GM10248 (cell line): Measurements from ENCODE around the gene COL1A1.
A peak's percentile ranks its signal among the peaks of the same experiment; 100 is the strongest.

Experiments
- CTCF ChIA-PET: fragments of 300-600 bp; sonication (Branson Sonifier 250); formaldehyde crosslinking; extraction: SDS; loops from one replicate; lab custom pipeline; 2021; ENCODE audit warnings: antibody characterized with exemption; lab: Yijun Ruan, JAX
- POLR2A ChIA-PET: fragments of 350-650 bp; sonication (Branson Sonifier 250); formaldehyde crosslinking; extraction: SDS; loops from one replicate; lab custom pipeline; 2020; ENCODE audit warnings: antibody characterized with exemption; lab: Yijun Ruan, JAX
- DNase-seq: peaks from one replicate; pipeline ENCODE4 v3.0.0; 2012; ENCODE audit errors: extremely low spot score
- TF ChIP-seq, protein P1 (sequence below): IDR thresholded peaks from 2 replicates; pipeline ENCODE4 v1.5.1; 2012; ENCODE audit warnings: mild to moderate bottlenecking, low read depth; ENCODE audit errors: extremely low read depth, missing control alignments, control extremely low read depth

Gene COL1A1

DNA sequence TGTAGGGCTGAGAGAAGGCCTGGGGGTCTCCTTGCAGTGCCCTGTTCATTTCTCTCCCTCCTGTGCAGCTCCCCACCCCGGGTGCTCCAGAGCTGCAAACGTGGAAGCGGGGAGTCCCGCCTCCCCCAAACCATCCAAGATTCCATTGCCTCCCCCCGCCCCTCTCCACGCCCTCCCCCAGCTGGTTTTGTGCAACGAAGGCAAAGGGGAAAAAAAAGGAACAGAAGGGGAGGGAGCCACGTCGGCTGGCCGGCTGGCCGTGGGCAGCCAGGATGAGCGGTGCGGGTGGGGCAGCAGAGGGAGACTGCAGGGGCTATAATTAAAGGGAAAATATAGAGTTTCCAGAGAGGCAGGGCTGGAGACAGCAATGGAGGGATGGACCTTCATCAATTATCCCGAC lies 1.7 kb upstream of the COL1A1 start:
- DNase-seq: no peak
- TF ChIP-seq, protein P1, sequence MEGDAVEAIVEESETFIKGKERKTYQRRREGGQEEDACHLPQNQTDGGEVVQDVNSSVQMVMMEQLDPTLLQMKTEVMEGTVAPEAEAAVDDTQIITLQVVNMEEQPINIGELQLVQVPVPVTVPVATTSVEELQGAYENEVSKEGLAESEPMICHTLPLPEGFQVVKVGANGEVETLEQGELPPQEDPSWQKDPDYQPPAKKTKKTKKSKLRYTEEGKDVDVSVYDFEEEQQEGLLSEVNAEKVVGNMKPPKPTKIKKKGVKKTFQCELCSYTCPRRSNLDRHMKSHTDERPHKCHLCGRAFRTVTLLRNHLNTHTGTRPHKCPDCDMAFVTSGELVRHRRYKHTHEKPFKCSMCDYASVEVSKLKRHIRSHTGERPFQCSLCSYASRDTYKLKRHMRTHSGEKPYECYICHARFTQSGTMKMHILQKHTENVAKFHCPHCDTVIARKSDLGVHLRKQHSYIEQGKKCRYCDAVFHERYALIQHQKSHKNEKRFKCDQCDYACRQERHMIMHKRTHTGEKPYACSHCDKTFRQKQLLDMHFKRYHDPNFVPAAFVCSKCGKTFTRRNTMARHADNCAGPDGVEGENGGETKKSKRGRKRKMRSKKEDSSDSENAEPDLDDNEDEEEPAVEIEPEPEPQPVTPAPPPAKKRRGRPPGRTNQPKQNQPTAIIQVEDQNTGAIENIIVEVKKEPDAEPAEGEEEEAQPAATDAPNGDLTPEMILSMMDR: no peak
- ChIA-PET CTCF (interaction anchor here (0.8 to 8.2 kb wide), 9 partner anchors 12 to 100 kb away, joined by 3 to 324 read pairs (median 71); partner anchors contain the start of gene TMEM92), POLR2A (no interaction called here)

DNA sequence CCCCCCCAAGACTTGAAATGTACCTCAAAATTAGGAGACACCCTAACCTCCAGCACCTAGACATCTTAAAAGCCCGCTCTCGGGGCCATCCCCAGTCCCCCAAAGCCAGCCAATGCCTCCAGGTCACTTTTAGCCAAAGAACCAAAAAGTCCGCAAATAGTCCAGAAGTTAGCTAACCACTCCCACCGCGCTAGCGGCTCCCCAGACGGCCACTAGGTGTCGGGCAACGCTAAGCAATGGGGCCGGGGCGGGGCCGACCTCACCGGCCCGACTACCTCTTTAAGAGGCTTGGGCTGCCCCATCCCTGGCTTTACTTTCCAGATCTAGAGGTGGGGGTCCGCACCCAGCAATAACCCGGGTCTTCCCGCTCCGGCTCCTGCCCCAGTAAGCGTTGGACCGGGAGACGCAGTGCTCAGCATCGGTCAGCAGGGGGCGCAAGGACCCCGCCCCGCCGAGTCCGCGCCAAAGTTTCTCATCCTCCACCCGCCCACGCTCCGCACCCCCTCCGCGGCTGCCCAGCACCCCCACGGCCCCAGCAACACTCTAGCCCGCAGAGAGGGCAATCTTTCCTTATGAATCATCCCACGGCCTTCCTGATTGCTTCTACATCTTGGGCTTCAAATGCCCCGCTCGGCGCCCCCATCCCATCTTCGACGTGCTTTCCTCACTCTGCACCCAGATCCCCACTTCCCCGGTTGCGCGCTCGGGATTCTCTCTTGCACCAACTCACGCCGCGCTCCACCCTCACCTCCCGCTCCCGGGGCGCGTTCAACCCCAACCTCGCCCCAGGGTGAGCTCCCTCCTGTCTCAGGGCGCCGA lies 765 bp downstream of the COL1A1 start:
- TF ChIP-seq, protein P1: peak; percentile 89

DNA sequence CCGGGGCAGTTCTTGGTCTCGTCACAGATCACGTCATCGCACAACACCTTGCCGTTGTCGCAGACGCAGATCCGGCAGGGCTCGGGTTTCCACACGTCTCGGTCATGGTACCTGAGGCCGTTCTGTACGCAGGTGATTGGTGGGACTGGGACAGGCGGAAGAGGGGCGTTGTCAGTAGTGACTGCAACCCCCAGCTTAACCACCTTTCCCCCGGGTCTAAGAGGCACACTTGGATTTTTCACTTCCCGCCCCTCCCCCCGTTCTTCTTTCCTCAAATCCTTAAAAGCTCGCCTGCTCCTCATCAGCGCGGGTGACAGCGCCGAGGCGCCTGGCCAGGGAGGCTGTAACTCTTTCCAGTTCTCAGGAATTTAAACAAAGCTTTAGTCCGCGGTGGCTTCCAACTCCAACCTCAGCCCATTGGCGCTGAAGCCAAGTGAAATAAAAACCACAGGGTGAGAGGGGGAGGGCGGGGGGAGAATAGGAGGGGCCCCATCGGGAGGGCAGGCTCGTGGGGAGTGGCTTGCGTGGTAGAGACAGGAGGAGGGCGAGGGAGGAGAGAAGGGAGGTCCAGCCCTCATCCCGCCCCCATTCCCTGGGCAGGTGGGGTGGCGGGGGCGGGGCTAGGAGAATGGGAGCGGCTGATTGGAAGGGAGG lies 1.5 kb downstream of the COL1A1 start:
- peak; percentile 84 for DNase-seq
- TF ChIP-seq, protein P1: no peak
- CTCF ChIA-PET: interaction anchor here (0.6 to 8.2 kb wide), 61 partner anchors 9 to 301 kb away, joined by 3 to 324 read pairs (median 5); partner anchors contain the start of genes LRRC59, RSAD1, SGCA and TMEM92
- POLR2A ChIA-PET: interaction anchor here (0.7 kb wide), 2 partner anchors 92 to 109 kb away, joined by 3 to 6 read pairs; no protein-coding TSS in a partner anchor

More for the DNA sequence above, 765 bp downstream of the COL1A1 start:
- ChIA-PET POLR2A (interaction anchor here (0.7 kb wide), 2 partner anchors 92 to 109 kb away, joined by 3 to 6 read pairs; no protein-coding TSS in a partner anchor), CTCF (interaction anchor here (0.6 to 8.2 kb wide), 68 partner anchors 10 to 300 kb away, joined by 3 to 324 read pairs (median 5); partner anchors contain the start of genes LRRC59, RSAD1, SGCA and TMEM92)
- peak; percentile 89 for DNase-seq

DNA sequence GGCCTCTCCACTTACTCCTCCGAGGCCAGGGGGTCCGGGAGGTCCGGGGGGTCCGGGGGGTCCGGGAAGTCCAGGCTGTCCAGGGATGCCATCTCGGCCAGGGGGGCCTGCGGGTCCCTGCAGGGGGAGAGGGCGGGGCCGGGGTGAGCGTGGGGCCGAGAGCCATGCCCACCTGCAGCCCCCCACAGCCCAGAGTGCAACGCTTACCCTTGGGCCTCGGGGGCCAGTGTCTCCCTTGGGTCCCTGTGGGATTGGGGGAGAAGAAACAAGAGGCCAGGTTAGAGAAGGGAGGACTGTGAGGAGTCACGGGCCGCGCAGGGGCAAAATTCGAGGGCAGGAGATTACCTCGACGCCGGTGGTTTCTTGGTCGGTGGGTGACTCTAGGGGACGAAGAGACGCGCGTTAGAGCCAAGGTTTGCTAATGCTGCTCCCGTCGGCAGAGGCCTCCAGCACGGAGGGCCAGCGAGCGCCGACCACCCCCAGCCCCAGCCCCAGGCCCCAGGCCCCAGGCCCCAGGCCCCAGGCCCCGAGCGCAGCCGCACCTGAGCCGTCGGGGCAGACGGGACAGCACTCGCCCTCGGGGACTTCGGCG lies 2.1 kb downstream of the COL1A1 start:
- ChIA-PET CTCF (interaction anchor here (1.0 to 8.2 kb wide), 34 partner anchors 8 to 274 kb away, joined by 3 to 324 read pairs (median 11); partner anchors contain the start of genes LRRC59, SGCA and TMEM92), POLR2A (no interaction called here)

DNA sequence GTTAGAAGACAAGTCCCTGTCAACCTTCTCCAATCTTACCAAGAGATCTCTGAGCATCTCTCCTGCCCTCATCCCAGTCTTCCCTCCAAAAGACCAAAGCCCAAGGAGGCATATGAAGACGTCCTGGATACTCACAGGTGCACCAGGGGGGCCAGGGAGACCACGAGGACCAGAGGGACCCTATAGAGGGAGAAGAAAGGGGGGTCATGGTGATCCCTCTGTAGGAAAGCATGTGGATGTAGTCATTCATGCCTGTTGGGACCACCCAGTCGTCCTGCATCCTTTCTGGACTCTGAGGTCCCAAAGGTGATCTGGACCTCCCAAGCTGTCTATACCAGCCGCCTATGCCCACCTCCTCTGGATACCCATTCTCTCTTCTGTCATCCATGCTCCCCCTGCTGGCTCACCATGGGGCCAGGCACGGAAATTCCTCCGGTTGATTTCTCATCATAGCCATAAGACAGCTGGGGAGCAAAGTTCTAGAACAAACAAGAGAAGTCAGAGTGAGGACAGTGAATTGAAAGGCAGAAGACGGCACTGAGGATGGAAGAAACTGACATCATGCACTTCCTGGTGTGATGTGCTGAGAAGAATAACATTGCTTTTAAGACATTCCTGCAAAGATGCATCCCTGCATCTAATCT lies 3.3 kb downstream of the COL1A1 start:
- POLR2A ChIA-PET: interaction anchor here (0.6 kb wide), 1 partner anchor 129 kb away, joined by 5 read pairs; no protein-coding TSS in a partner anchor

More for the DNA sequence above, 2.1 kb downstream of the COL1A1 start:
- no peak for DNase-seq
- TF ChIP-seq, protein P1: no peak

More for the DNA sequence above, 3.3 kb downstream of the COL1A1 start:
- CTCF ChIA-PET: interaction anchor here (0.6 to 4.7 kb wide), 21 partner anchors 15 to 145 kb away, joined by 3 to 107 read pairs (median 3); partner anchors contain the start of genes PDK2, SGCA and TMEM92
- TF ChIP-seq, protein P1: peak; percentile 89
- DNase-seq: peak; percentile 67
